HG03103 (cell line): Measurements from ENCODE around the gene EXPH5.
"Not testable (repeated sequence)": the region's sequence is repeated elsewhere in the genome, so short reads cannot be mapped to it uniquely, and the experiment has no call there.

Experiments
- ATAC-seq: cut with Tn5 transposase; IDR thresholded peaks from one replicate; pipeline ENCODE4 v1.9.1; 2021; ENCODE audit warnings: low read depth; ENCODE audit not compliant: unreplicated experiment

EXPH5 gene

DNA sequence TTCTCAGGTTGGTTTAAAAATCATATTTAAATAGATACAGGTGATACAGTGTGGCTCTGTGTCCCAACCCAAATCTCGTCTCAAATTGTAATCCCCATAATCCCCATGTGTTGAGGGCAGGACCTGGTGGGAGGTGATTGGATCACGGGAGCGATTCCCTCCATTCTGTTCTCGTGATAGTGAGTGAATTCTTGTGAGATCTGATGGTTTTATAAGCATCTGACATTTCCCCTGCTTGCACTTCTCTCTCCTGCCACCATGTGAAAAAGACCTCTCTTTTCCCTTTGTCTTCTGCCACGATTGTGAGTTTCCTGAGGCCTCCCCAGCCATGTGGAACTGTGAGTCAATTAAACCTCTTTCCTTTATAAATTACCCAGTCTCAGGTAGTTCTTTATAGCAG lies 9.2 kb upstream of the EXPH5 start:
- not testable (repeated sequence) for ATAC-seq

DNA sequence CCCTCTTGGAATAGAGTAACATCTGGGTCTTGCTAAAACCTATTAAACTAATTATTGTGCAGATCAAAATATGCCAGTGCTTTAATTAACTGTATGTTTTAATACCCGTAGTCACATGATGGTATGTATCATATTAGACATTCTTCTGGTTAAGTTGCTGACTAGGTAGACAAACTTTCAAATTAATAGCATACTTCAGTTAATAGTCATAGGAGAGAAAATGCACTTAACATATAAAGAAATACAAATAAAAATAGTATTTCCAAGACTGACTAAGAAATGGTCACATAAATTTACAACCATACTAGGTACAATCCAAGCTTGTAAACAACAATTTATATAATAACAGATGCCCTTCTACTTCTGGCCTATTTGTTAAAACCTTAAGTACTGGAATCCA lies 7.6 kb upstream of the EXPH5 start:
- no peak for ATAC-seq

DNA sequence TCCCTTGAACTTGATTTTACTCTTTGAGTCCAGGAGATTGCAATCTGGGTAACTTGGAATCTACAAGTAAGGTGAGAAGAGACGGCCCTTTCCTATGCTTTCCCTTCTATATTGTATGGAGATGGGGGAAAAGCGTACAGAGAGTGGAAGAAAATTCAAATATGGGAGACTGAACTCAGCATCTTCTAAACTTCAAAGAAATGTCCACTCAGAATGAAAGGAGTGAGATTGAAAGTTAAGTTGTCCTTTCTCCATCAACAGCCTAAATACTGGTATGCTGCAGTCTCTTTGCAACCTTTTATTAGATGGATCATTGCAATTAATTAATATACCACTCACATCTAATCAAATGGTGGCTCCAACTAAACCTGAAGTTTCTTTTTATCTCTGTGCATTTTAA lies 6.4 kb upstream of the EXPH5 start:
- ATAC-seq = no peak

DNA sequence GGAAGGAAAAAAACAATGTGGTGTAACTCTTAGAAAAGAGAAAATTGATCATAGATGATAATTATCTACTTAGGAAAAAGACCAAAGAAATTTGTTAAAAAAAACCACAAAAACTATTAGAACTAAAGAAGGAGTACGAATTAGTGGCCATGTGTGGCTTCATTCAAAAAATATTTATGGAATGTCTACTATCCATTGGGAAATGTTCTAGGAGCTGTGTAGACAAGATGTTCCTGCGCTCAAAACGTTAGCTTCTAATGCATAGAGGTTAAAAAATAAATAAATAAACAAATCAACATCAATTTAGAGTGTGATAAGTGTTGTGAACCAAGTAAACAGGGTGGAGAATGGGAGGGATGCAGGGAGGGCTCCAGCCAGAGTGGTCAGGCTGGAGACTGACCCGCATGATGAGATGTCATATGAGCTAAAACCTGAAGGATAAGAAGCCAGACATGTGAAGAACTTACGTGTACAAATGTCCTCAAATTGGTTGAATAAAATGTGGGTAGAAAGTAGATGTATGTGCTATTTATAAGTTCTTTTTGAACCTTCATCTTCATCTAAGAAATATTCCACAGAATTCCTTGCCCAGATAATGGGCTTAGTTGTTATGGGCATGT lies 4.3 kb upstream of the EXPH5 start:
- no peak for ATAC-seq

DNA sequence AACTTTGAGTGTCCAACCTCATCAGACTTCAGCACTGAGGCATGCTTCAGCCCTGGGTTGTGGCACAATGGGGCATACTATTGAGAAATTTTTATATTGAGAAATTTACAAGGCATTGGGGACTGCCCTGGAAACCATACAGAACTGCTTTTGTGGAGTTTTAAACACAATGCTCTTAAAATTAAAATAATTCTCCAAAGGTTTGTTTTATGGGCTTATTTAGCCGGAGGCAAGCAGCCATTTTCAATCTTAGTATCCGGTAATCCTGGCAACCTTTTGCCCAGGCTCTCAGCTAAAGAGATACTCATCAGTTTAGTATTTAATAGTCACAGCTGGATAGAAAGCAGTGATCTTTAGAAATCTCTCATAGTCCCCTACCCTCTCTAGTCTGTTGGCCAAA lies 3.1 kb upstream of the EXPH5 start:
- no peak for ATAC-seq

DNA sequence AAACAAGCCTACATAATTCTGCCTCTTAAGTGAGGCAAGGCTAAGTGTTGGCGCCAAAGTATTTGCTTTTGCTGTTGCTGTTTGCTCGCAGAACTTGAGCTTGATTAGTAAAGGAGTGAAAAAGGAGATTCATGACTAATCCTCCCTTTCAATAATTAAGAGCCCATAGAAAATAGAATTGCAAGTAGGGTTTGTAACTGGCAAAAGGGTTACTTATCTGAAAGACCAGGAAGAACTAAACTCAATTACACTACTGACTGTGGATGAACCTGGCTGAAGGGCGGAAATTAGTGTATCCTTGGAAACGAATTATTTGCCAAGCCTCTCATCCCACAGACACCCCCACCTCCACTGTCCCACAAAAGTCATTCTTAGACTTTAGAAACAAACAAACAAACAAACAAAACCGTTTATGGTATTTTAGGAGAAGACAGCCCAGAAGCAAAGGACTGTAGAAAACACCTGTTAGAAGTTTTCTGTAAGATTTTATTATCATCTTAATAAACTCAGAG lies 411 bp upstream of the EXPH5 start:
- no peak for ATAC-seq

DNA sequence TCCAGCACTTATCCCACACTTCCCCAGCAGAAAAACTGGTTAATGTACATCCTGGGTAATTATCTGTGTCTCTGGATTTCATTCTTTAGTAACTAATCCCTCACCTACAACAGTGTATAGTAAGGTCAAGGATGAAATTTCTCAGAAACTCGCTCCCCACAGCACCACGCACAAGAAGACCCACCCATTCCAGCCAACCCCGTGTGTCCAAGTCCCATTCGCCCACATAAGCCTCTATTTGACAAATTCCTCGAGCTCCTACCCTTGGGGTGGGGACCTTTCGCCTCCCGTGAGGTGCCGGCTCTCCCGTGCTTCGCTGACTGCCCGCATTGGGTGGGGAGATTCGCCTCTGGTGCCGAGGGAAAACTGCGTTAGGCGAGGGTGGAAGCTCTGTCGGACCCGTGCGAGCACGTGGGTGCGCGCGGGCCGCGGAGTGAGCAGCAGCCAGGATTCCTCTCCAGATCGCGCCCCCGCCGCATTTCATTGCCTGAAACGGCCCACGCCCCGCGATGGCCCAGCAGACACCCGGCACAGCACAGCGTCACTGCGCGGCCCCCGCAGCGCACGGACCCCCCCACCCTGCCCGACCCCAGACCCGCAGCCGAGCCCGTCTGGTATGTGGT lies 866 bp downstream of the EXPH5 start:
- peak; percentile 13 for ATAC-seq

DNA sequence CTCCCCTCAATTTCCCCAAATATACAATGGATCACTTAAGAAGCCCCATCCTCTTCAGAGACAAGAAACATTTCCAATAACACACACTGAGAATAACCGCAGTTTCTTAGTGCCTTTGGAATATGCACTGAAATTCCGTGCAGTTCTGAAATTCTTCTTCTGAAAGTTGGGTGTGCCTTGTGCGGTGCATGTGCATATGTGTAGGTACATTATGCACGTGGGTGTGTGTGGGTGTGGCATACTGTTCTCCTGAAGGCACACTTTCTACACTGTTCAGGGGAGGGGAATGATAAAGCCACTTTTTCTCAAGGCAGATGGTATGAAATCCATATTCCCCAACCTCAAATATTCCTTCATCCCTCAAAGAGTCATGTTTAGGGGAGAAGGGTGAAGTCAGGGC lies 1.7 kb downstream of the EXPH5 start:
- no peak for ATAC-seq

DNA sequence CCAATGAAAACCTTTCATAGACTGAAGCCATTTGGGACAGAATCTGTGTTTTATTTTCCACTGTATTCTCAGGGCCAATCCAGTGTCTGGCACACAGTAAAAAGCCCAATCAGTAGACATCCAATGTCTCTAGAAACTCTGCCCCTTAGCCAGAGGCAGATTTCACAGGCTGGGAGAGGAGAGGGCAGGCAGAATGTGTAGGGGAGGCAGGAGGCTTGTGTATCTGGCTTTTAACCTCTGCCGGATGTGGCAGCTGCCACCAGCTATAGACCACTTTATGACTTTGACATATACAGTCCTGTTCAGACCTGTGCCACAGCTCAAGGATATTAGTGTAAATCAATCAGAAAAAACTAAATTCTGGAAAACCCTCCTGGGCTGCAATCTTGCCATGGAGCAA lies 4.4 kb downstream of the EXPH5 start:
- ATAC-seq = no peak

DNA sequence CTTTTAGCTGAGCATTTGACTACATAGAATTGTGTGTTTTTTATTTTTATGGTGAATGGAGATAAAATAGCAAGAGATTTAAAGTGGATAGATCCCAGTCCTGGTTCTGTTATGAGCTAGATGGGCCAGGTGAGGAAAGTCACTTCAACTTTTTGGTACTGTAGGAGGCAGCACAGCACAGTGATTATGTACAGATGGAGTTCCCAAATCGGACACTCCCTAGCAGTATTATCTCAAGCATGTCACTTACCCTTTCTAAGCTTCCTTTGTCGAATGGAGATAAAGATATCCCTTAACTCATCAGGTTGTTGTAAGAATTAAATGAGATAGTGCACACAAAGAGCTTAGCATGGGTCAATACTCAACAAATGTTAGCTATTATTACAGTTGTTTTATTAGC lies 5.3 kb downstream of the EXPH5 start:
- ATAC-seq = no peak

DNA sequence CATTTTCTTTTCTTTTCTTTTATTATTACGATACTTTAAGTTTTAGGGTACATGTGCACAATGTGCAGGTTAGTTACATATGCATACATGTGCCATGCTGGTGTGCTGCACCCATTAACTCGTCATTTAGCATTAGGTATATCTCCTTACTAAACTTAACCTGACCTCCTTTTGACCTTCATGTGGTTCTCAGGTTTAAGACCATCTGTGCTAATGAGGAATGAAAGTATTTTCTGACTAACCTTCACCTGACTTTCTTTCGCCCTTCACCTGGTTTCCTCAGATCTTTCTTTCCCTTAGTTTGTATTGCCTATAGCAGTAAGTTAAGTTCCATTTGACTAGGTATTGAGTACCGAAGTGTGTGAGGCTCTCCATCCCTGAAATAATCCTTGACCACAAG lies 6.5 kb downstream of the EXPH5 start:
- no peak for ATAC-seq

DNA sequence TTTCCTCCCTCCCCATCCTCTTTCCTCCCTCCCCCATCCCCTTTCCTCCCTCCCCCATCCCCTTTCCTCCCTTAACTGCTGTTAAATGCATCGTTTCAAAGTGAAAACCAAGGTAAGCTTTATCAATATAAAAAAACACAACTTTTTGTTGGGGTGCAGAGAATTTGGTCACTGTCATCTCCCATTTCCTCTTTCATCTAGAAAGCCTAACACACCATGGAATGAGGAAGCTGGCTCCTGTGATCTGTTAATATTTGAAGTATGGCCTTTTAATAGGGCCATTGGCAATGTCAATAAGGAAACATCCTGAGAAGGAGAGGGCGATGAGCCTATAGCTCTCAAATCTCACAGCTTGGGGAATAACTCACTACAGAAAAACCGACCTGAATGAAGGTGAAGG lies 7.0 kb downstream of the EXPH5 start:
- ATAC-seq = no peak

DNA sequence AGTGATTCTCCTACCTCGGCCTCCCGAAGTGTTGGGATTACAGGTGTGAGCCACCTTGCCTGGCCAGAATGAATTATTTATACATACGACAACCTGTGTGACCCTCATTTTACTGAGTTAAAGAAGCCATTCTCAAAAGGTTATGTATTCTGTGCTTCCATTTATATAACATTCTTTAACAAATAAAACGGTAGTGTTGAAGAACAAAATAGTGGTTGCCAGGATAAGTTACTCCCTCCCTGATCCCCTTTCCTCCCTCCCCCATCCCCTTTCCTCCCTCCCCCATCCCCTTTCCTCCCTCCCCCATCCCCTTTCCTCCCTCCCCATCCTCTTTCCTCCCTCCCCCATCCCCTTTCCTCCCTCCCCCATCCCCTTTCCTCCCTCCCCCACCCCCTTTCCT lies 7.4 kb downstream of the EXPH5 start:
- ATAC-seq = not testable (repeated sequence)

DNA sequence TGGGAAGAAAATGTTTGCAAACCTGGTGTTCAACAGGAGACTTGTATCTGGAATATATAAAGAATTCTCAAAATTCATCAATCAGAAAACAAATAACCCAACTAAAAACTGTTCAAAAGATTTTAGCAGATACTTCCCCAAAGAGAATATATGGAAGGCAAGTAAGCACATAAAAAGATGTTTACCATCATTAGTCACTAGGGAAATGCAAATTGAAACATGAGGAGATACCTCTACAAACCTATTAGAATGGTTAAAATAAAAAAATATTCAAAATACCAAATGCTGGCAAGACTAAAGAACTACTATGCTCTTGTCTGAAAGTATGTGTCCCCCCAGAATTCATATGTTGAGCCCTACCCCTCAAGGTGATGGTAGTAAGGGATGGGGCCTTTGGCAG lies 8.6 kb downstream of the EXPH5 start:
- no peak for ATAC-seq

DNA sequence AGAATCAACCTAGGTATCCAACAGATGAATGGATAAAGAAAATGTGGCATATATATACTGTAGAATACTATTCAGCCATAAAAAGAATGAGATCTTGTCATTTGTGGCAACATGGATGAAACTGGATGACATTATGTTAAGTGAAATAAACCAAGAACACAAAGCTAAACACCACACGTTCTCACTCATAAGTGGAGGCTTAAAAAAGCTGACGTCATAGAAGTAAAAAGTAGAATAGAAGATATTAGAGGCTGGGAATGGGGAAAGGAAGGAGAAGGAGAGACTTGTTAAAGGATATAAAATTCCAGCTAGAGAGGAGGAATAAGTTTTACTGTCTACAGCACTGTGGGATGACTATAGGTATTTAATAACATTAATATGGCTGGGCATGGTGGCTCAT lies 12.9 kb downstream of the EXPH5 start:
- ATAC-seq = no peak

DNA sequence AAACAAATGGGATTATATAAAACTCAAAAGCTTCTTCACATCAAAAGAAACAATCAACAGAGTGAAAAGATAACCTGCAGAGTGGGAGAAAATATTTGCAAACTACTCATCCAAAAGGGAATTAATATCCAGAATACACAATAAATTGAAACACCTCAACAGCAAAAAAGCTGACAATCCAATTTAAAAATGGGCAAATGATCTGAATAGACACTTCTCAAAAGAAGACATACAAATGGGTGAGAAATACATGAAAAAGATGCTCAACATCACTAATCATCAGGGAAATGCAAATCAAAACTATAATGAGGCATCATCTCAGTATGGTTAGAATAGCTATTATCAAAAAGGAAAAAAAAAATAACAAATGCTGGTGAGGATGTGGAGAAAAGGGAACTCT lies 13.5 kb downstream of the EXPH5 start:
- ATAC-seq = no peak

DNA sequence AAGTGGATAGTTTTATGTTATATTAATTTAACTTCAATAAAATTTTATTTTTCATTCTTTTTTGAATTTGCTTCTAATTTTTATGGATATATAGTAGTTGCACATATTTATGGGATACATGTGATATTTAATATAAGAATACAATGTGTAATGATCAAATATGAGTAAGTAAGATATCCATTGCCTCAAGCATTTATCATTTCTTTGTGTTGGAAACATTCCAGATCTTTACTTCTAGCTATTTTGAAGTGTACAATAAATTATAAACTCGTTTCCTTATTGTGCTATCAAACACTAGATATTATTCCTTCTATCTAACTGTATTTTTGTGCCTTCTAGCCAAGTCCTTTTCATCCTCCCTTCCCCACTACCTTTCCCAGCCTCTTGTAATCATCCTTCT lies 17.0 kb downstream of the EXPH5 start:
- ATAC-seq = no peak

DNA sequence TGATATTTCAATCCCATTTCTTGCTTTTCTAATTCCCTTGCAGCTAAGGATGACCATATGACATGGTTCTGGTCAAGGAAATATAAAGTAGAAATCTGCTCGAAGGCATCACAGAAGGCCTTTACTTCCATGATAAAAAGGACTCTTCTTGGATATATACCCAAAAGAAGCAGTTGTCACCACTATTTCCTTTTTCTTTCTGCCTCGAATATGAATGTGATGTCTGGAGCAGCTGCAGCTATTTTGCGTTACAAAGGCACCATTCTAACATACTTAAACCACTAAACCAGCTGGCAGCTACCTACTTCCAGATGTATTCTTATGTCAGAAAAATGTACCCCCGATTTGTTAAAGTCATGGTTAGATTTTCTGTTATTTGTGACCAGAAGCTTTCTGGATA lies 18.9 kb downstream of the EXPH5 start:
- no peak for ATAC-seq

DNA sequence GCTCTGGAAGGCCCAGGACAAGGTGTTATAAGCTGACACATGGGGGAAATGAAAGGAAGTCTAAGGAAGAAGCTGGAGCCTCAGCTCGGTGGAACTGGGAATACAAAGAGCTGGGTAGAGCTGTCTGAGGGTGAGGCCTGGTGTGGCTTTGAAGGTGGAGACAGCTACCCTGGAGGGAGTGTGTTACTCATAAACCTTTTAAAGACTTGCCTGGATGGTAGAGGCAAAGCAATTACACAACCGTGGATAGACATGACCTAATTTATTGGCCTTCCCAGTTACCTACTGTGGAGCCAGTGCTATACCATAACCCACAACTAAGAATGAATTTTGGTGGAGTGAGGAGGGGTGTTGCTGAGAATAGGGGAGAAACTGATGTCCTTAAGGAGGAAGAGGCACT lies 22.6 kb downstream of the EXPH5 start:
- no peak for ATAC-seq

DNA sequence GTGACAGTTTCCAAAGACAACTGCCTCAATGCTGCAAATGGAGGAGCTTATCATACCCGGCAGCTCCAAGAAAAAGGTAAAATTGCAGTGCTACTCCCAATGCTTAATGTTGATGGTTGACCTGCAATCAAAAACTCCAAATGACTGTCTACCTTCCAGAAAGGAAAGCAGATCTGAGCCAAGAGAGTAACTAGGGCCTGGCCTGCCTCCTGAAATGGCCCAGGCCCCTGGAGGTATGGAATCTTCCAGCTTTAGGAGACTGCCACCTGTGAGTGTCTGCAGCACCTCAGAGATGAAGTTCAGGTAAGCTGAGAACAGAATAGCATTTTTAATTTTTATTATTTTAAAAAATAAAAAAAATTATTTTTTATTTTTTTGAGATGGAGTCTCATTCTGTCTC lies 23.7 kb downstream of the EXPH5 start:
- no peak for ATAC-seq

DNA sequence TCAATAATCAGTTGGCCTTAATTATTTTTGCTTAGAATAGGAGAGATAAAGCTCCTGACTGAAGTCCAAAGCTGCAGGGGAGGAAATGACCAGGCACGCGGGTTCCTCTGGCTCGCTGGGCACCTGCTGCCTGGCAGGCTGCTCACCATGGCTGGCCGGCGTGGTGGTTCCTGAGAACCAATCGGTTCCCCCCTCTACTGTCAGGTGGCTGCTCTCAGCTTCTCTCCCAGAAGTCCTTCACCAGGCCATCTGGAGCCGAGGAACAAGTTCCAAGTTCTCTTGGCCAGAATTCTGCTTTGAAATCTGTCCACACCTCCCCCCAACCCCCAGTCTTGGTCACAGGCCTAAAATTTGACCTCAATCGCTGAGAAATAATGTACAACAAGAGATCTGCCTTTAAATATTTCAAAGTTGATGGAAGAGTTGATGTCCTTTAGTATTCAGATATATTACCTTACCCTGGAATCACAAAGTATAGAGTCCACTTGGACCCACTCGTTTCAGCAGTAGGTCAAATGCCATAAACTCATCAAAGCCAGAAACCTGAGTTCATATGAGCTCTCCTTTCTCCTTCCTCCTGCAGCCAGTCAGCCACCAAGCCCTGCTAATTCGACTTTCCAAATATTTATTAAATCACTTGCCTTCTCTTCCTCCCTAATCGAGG lies 25.2 kb downstream of the EXPH5 start:
- ATAC-seq = no peak

DNA sequence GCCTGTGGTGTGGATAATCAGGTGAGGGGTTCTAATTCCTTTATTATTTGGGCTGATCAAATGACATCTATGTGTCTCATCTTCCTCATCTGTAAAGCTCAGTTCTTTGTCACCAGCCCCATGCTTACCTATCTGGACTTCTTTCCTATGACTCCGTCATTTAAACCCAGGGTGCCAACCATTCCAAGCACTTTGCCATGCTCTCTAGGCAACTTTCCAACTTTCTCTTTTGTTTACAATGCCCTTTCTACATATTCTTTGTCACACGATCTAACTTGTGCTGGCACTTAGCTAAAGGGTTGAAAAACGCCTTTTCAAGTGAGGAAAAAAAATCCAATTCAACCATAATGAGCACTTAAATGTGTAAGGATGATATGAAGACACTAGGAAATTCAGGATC lies 27.9 kb downstream of the EXPH5 start:
- ATAC-seq = no peak
